Tibial artery (tissue), 4 donors: Measurements from ENCODE around the gene B4GALT1.

ENCODE experiments used
- DNase-seq, 2 donors: peaks; one replicate each; pipeline ENCODE4 v3.0.0-alpha.2; 2019
- H3K27ac ChIP-seq, 2 donors: fragments of 200-600 bp; sonication (generic) in 1 of 2; 1 replicate in 1 of 2; 2 replicates in 1 of 2; pipeline ENCODE4 v1.5.1; 2018 to 2019; ENCODE audit warnings: mild to moderate bottlenecking in 1 of 2
- H3K27me3 ChIP-seq, 2 donors: fragments of 200-600 bp; sonication (generic) in 1 of 2; one replicate each; pipeline versions ENCODE4 v1.5.1 to v1.6.0; 2016 to 2019
- H3K36me3 ChIP-seq, 3 donors: fragments of 200-600 bp; sonication (generic) in 2 of 3; one replicate each; pipeline ENCODE4 v1.5.1; 2016 to 2019; ENCODE audit warnings: mild to moderate bottlenecking in 2 of 3
- H3K4me1 ChIP-seq, 4 donors: fragments of 200-600 bp; sonication (generic) in 2 of 4; 1 replicate in 3 of 4; 2 replicates in 1 of 4; pipeline ENCODE4 v1.5.1; 2016 to 2019
- H3K4me3 ChIP-seq, 2 donors: fragments of 200-600 bp; sonication (generic) in 1 of 2; 1 replicate in 1 of 2; 2 replicates in 1 of 2; pipeline ENCODE4 v1.5.1; 2018 to 2019; ENCODE audit warnings: mild to moderate bottlenecking in 2 of 2
- H3K9me3 ChIP-seq, 3 donors: fragments of 200-600 bp; sonication (generic) in 1 of 3; one replicate each; pipeline ENCODE4 v1.5.1; 2016 to 2019
- intact Hi-C: fragments of 100-400 bp; cut with DNase I; formaldehyde crosslinking; loops from one replicate; pipeline ENCODE4 v1.15.0; 2023; ENCODE audit warnings: low total_unique reads
- TF ChIP-seq, protein P1 (sequence below), 2 experiments: fragments of 200-600 bp in 1 of 2; fragments of 450-650 bp in 1 of 2; IDR thresholded peaks; one replicate each; pipeline ENCODE4 v1.5.1; 2017 to 2019; ENCODE audit warnings: antibody characterized with exemption in 2 of 2, mild to moderate bottlenecking in 1 of 2, moderate library complexity in 1 of 2

The B4GALT1 gene

DNA sequence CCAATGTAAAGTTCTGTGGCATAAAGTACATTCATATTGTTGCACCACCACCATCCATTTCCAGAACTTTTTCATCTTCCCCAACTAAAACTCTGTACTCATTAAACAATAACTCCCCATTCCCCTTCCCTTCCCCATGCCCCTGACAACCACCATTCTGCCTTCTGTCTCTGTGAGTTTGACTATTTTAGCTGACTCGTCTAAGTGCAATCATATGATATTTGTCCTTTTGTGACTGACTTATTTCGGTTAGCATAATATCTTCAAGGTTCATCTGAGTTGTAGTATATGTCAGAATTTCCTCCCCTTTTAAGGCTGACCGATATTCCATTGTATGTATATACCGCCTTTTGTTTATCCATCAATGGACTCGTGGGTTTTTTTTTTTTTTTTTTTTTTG, 61.6 kb downstream of the B4GALT1 start:
- DNase-seq: no peak
- intact Hi-C loops: no loop called here
- Histone ChIP-seq H3K27me3 (no peaks in the 10 kb centered on the region), H3K4me1 (peaks cover 0 to 54% (median 40%) of the 10 kb centered on the region in 4 donors), H3K9me3 (no peaks in the 10 kb centered on the region), H3K36me3 (peaks cover 0 to 8% (median 2%) of the 10 kb centered on the region in 3 donors), H3K27ac (no peak overlapping the region), H3K4me3 (no peak overlapping the region)
- TF ChIP-seq, protein P1, sequence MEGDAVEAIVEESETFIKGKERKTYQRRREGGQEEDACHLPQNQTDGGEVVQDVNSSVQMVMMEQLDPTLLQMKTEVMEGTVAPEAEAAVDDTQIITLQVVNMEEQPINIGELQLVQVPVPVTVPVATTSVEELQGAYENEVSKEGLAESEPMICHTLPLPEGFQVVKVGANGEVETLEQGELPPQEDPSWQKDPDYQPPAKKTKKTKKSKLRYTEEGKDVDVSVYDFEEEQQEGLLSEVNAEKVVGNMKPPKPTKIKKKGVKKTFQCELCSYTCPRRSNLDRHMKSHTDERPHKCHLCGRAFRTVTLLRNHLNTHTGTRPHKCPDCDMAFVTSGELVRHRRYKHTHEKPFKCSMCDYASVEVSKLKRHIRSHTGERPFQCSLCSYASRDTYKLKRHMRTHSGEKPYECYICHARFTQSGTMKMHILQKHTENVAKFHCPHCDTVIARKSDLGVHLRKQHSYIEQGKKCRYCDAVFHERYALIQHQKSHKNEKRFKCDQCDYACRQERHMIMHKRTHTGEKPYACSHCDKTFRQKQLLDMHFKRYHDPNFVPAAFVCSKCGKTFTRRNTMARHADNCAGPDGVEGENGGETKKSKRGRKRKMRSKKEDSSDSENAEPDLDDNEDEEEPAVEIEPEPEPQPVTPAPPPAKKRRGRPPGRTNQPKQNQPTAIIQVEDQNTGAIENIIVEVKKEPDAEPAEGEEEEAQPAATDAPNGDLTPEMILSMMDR (IDR thresholded peaks at IDR 0.05): no peak

DNA sequence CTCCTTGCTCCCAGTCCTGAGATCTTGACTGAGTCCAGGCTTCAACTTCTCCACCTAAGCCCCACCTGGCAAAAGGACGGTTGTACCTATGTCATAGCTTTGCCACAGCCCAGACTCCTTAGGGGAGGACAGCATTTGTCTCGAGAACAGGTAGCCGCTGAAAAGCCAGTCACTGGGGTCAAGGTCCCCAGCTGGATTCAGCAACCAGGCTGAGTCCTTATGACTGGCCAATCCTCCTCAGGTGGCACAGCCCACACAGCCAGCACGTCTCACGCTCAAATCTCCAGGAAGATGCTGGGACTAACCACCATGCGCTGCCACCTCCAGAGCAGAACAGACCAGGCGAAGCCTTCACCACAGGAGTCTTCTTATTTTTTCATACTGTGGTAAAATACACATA, 62.7 kb downstream of the B4GALT1 start:
- TF ChIP-seq, protein P1 (IDR thresholded peaks at IDR 0.05): no peak
- DNase-seq: no peak
- H3K36me3 ChIP-seq: no peaks in the 10 kb centered on the region
- no peaks in the 10 kb centered on the region for H3K27me3 ChIP-seq
- intact Hi-C loops: no loop called here
- no peak overlapping the region for H3K4me3 ChIP-seq
- H3K4me1 ChIP-seq: peaks cover 0 to 54% (median 40%) of the 10 kb centered on the region in 4 donors
- H3K27ac ChIP-seq: peak overlapping the region; percentile 3 to 37
- no peaks in the 10 kb centered on the region for H3K9me3 ChIP-seq

DNA sequence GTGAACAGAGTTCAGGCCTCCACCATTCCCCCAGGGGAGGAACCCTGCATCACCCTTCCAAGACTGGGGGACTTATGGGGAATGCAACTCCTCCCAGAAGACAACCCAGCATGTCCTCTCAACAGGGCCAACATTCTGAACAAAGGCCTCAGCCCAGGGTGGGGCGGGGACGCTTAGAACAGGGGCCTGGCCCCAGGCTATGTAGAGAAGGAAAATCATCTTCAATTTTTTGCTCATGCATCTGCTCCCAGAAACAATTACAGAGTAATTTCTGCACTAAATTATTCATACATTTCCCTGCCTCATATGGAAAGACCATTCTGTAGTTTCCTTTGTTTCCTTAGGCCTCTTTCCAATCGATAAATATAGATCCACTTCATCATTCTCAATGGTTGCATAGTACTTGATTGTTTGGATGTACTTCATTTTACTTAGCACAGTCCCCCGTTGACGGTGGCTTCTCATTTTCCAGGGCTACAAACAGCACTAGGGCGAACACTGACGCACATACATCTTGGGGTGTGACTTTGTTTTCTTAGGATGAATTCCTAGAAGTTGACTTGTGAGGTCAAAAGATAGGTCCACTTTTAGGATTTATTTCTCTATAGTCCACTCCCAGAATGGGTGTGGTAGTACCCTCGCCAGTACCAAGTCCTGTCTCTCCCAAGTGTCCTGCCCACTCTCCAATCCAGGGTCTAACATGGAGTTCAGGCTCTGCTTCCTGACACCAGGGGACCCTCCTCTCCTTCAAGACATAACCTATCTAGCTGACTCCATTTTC, 63.4 kb downstream of the B4GALT1 start:
- H3K27ac ChIP-seq: peak overlapping the region; percentile 3 to 37
- H3K36me3 ChIP-seq: no peaks in the 10 kb centered on the region
- H3K9me3 ChIP-seq: no peaks in the 10 kb centered on the region
- intact Hi-C loops: no loop called here
- DNase-seq: no peak
- TF ChIP-seq, protein P1 (IDR thresholded peaks at IDR 0.05): no peak
- H3K27me3 ChIP-seq: no peaks in the 10 kb centered on the region
- no peak overlapping the region for H3K4me3 ChIP-seq
- peaks cover 0 to 54% (median 40%) of the 10 kb centered on the region in 4 donors for H3K4me1 ChIP-seq

- Histone ChIP-seq H3K4me1 (peaks cover 0 to 52% (median 37%) of the 10 kb centered on the region in 4 donors), H3K4me3 (no peak overlapping the region), H3K9me3 (no peaks in the 10 kb centered on the region), H3K27me3 (no peaks in the 10 kb centered on the region), H3K36me3 (no peaks in the 10 kb centered on the region), H3K27ac (peak overlapping the region; percentile 37 to 43)
- intact Hi-C loops: no loop called here
- TF ChIP-seq, protein P1 (IDR thresholded peaks at IDR 0.05): no peak
- DNase-seq: no peak
These were observed 64.5 kb downstream of the B4GALT1 start for GRCh38 chr9:33102551-33103210.

DNA sequence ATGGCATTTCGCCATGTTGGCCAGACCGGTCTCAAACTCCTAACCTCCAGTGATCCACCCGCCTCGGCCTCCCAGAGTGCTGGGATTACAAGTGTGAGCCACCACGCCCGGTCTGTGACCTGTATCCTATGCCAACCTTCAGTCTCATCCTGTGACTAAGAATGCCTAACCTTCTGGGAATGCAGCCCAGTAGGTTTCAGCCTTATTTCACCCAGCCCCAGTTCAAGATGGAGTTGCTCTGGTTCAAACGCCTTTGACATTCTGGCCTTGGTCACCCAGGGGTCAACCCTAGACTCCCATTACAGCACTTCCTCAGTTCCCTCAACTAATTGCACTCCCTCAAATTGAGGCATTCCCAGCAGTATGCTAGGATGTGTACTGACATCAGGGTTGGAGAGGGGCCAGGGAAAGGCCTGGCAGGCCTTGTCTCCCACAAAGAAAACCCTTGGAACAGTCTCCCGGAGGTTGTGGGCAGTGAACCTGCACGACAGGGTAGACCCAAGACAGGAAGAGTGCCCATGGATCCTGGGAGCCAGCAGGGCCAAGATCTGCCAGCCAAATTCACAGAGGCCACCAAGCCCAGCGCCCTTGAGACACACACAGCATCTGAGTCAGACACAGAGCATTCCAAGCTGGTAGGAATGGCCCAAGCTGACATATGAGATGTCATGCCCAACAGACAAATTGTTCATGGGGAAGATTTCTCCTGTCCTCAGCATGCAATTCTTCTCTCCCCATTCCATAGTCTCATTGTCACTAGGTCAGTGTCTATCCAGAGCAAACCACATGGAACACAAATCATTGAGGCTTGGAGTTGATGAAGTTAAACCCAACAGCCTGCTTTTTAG, 65.8 kb downstream of the B4GALT1 start:
- Histone ChIP-seq H3K27ac (peak overlapping the region; percentile 21 to 43), H3K27me3 (no peaks in the 10 kb centered on the region), H3K4me1 (peaks cover 0 to 38% (median 25%) of the 10 kb centered on the region in 4 donors), H3K9me3 (no peaks in the 10 kb centered on the region), H3K36me3 (no peaks in the 10 kb centered on the region), H3K4me3 (no peak overlapping the region)
- TF ChIP-seq, protein P1 (IDR thresholded peaks at IDR 0.05): no peak
- intact Hi-C loops: no loop called here
- no peak for DNase-seq
